Mesenchymal stem cell (in vitro differentiated cells and primary cell): ENCODE measurements around the gene MTA1.

Experiments used
- DNase-seq: peaks from one replicate; pipeline ENCODE4 v3.0.0-alpha.2; 2013
- H2AFZ ChIP-seq: one replicate; pipeline ENCODE4 v1.6.1; 2013; ENCODE audit warnings: low read depth, mild to moderate bottlenecking, control low read depth, inconsistent platforms, low read length, moderate library complexity
- H2AK5ac ChIP-seq: 2 replicates; pipeline ENCODE4 v1.6.1; 2013; ENCODE audit warnings: low read length, moderate library complexity, mild to moderate bottlenecking, inconsistent platforms; ENCODE audit not compliant: severe bottlenecking
- H2BK120ac ChIP-seq: one replicate; pipeline ENCODE4 v1.6.1; 2013; ENCODE audit warnings: low read depth, mild to moderate bottlenecking, inconsistent platforms, low read length, moderate library complexity
- H2BK12ac ChIP-seq, 2 experiments: one replicate each; pipeline ENCODE4 v1.6.1; 2013; ENCODE audit warnings: inconsistent platforms in 2 of 2, low read length in 2 of 2, mild to moderate bottlenecking in 2 of 2, moderate library complexity in 2 of 2, control low read depth in 1 of 2
- H2BK15ac ChIP-seq: one replicate; pipeline ENCODE4 v1.6.1; 2013; ENCODE audit warnings: mild to moderate bottlenecking, low read depth, inconsistent platforms; ENCODE audit not compliant: poor library complexity, severe bottlenecking
- H2BK5ac ChIP-seq: 2 replicates; pipeline ENCODE4 v1.6.1; 2013; ENCODE audit warnings: low read depth, mild to moderate bottlenecking, low read length, control low read depth, inconsistent platforms; ENCODE audit not compliant: poor library complexity, severe bottlenecking
- H3K14ac ChIP-seq, 2 experiments: one replicate each; pipeline ENCODE4 v1.6.1; 2013; ENCODE audit warnings: inconsistent platforms in 2 of 2, low read length in 2 of 2, control low read depth in 1 of 2, mild to moderate bottlenecking in 1 of 2, moderate library complexity in 1 of 2
- H3K18ac ChIP-seq, 2 experiments: one replicate each; pipeline ENCODE4 v1.6.1; 2013; ENCODE audit warnings: inconsistent platforms in 2 of 2, low read length in 2 of 2, control low read depth in 1 of 2, low read depth in 1 of 2, mild to moderate bottlenecking in 1 of 2
- H3K23ac ChIP-seq, 2 experiments: one replicate each; pipeline ENCODE4 v1.6.1; 2013; ENCODE audit warnings: inconsistent platforms in 2 of 2, low read length in 2 of 2, mild to moderate bottlenecking in 2 of 2, moderate library complexity in 2 of 2, control low read depth in 1 of 2
- H3K27ac ChIP-seq: 2 replicates; pipeline ENCODE4 v1.5.1; 2013; ENCODE audit warnings: mild to moderate bottlenecking, moderate library complexity, low read length, control low read depth, inconsistent platforms; ENCODE audit not compliant: poor library complexity, severe bottlenecking
- H3K27me3 ChIP-seq, 2 experiments: 2 replicates each; pipeline versions ENCODE4 v1.6.1 to v1.7.0; 2013; ENCODE audit warnings: low read length in 2 of 2, mild to moderate bottlenecking in 2 of 2, moderate library complexity in 2 of 2, control low read depth in 1 of 2, inconsistent platforms in 1 of 2; ENCODE audit not compliant: control insufficient read depth in 1 of 2, insufficient read depth in 1 of 2
- H3K36me3 ChIP-seq, 2 experiments: 2 replicates each; pipeline versions ENCODE4 v1.6.1 to v1.7.0; 2013; ENCODE audit warnings: low read length in 2 of 2, control low read depth in 1 of 2, inconsistent platforms in 1 of 2, low read depth in 1 of 2, mild to moderate bottlenecking in 1 of 2; ENCODE audit not compliant: insufficient read depth in 2 of 2, control insufficient read depth in 1 of 2
- H3K4ac ChIP-seq, 2 experiments: one replicate each; pipeline ENCODE4 v1.6.1; 2013; ENCODE audit warnings: inconsistent platforms in 2 of 2, low read length in 2 of 2, mild to moderate bottlenecking in 2 of 2, moderate library complexity in 2 of 2, control low read depth in 1 of 2, low read depth in 1 of 2
- H3K4me1 ChIP-seq: 2 replicates; pipeline ENCODE4 v1.6.1; 2013; ENCODE audit warnings: low read depth, low read length, control low read depth; ENCODE audit not compliant: control insufficient read depth, insufficient read depth
- H3K4me2 ChIP-seq: 2 replicates; pipeline ENCODE4 v1.6.1; 2013; ENCODE audit warnings: low read length, mild to moderate bottlenecking, inconsistent platforms; ENCODE audit not compliant: poor library complexity, severe bottlenecking
- H3K4me3 ChIP-seq, 2 experiments: 2 replicates each; pipeline versions ENCODE4 v1.5.1 to v1.7.0; 2013; ENCODE audit warnings: low read length in 2 of 2, mild to moderate bottlenecking in 2 of 2, control low read depth in 1 of 2, low read depth in 1 of 2; ENCODE audit not compliant: insufficient read depth in 1 of 2
- H3K79me1 ChIP-seq: replicated peaks from 2 replicates; pipeline ENCODE4 v1.6.1; 2013; ENCODE audit warnings: mild to moderate bottlenecking, control low read depth, low read length, inconsistent platforms; ENCODE audit not compliant: poor library complexity, severe bottlenecking
- H3K9ac ChIP-seq: 2 replicates; pipeline ENCODE4 v1.7.0; 2013; ENCODE audit warnings: mild to moderate bottlenecking, low read length, moderate library complexity
- H3K9me3 ChIP-seq: 2 replicates; pipeline ENCODE4 v1.7.0; 2013; ENCODE audit warnings: mild to moderate bottlenecking, low read length; ENCODE audit not compliant: control insufficient read depth
- H4K8ac ChIP-seq: one replicate; pipeline ENCODE4 v1.6.1; 2013; ENCODE audit warnings: inconsistent platforms, mild to moderate bottlenecking, low read length, moderate library complexity
- H4K91ac ChIP-seq: one replicate; pipeline ENCODE4 v1.6.1; 2013; ENCODE audit warnings: mild to moderate bottlenecking, low read length, inconsistent platforms
- WGBS: methylation state at CpG from one replicate; pipeline ENCODE4 v1.1.7; 2013; ENCODE audit warnings: mixed read lengths; 5-methylcytosine and 5-hydroxymethylcytosine counted together

Gene MTA1

DNA sequence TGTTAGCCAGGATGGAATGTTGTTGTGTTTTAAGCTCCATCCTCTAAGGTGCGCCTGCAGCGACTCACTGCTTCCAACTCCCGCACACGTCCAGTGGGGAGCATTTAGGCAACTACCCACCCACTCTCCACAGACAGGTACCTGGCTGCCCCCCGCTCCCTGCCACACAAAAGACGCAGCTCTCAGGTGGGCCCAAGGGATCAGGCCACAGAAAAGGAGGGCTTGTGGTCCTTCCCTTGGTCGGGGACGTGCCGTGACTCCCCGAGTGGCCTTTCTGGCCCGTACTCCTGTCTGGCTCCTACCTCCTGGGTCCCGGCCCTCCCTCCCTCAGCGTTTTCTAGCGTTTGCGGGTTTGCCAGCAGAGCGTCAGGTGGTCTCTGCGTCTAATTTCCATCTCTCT is 87.6 kb downstream of the MTA1 start:
- Histone ChIP-seq H2BK12ac (no peak overlapping the region), H3K9me3 (no peaks in the 10 kb centered on the region), H3K27me3 (peaks cover 4 to 45% of the 10 kb centered on the region in 2 experiments), H3K36me3 (no peaks in the 10 kb centered on the region), H2BK5ac (no peak overlapping the region), H3K4ac (no peak overlapping the region), H2AFZ (no peak overlapping the region), H3K4me3 (no peak overlapping the region), H3K9ac (no peak overlapping the region), H4K8ac (no peak overlapping the region), H4K91ac (no peak overlapping the region), H3K18ac (no peak overlapping the region), H3K4me1 (peaks cover 2% of the 10 kb centered on the region), H2AK5ac (no peak overlapping the region), H3K4me2 (no peak overlapping the region), H2BK15ac (no peak overlapping the region), H3K27ac (no peak overlapping the region), H3K23ac (no peak overlapping the region), H3K14ac (no peak overlapping the region), H3K79me1 (no peaks in the 10 kb centered on the region), H2BK120ac (no peak overlapping the region)
- 85% methylated on average over 17 of the region's 17 CpGs for WGBS
- no peak for DNase-seq

DNA sequence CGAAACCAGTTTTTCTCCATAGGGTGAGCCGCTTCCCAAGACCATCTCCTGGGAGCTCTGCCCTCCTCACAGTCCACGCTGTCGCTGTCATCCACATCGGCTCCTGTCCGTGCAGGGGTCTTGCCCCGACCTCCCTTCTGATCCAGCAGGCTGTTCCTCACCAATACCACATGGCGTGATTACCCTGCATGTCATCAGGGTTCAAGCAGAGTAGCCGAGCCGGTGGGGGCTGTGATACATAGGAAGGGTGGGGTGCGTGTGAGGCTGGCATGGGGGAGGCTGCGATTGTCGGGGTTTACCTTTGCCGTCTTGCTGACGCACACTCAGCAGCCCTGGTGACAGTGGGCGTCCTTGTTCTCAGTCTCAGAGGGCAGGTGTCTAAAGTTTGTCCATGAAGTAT is 88.4 kb downstream of the MTA1 start:
- H3K36me3 ChIP-seq, result no peaks in the 10 kb centered on the region
- no peak overlapping the region for H3K18ac ChIP-seq
- no peak overlapping the region for H3K4ac ChIP-seq
- no peaks in the 10 kb centered on the region for H3K79me1 ChIP-seq
- no peak overlapping the region for H4K8ac ChIP-seq
- H3K27ac ChIP-seq, result no peak overlapping the region
- H3K14ac ChIP-seq, result no peak overlapping the region
- H2BK15ac ChIP-seq, result no peak overlapping the region
- no peak overlapping the region for H2BK120ac ChIP-seq
- no peak overlapping the region for H3K9ac ChIP-seq
- H4K91ac ChIP-seq, result no peak overlapping the region
- H2AFZ ChIP-seq, result no peak overlapping the region
- no peak overlapping the region for H3K4me2 ChIP-seq
- H2AK5ac ChIP-seq, result no peak overlapping the region
- H2BK5ac ChIP-seq, result no peak overlapping the region
- no peaks in the 10 kb centered on the region for H3K9me3 ChIP-seq
- no peak overlapping the region for H3K4me3 ChIP-seq
- H3K23ac ChIP-seq, result no peak overlapping the region
- DNase-seq, result no peak
- H3K27me3 ChIP-seq, result peaks cover 4 to 49% of the 10 kb centered on the region in 2 experiments
- 90% methylated on average over 16 of the region's 16 CpGs for WGBS
- H3K4me1 ChIP-seq, result peaks cover 2% of the 10 kb centered on the region
- H2BK12ac ChIP-seq, result no peak overlapping the region

DNA sequence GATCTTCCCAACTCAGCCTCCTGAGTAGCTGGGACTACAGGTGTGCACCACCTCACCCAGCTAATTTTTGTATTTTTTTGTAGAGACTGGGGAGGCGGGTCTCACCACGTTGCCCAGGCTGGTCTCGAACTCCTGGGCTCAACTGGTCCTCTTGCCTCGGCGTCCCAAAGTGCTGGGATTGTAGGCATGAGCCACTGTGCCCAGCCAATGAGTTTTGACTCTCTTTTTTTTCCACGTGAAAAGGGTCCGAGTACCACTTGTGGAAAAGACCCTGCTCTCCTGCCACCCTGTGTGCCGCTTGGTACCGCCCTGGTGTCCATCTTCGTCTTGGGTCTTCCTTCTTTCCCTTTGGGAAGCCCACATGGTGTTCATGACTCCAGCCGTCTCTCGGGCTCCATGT is 89.0 kb downstream of the MTA1 start:
- H3K23ac ChIP-seq, result no peak overlapping the region

DNA sequence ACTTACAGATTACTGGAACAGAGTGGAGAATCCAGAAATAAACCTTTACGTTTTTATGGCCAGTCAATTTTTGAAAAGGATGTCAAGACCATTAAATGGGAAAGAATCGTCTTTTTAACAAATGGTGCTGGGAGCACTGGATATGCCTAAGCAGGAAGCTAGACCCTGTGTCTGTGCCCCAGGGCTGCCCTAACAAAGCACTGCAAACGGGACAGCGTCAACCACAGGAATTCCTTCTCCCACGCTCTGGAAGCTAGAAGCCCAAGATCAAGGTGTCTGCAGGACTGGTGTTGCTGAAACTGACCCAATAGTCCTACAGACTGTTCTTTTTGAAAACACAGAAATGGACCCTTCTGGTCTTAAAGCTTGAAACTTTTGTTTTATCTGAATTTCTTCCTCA is 97.5 kb downstream of the MTA1 start:
- H2BK15ac ChIP-seq, result no peak overlapping the region
- no peak overlapping the region for H3K4ac ChIP-seq
- H2BK12ac ChIP-seq, result no peak overlapping the region
- no peak overlapping the region for H3K27ac ChIP-seq
- H2BK120ac ChIP-seq, result no peak overlapping the region
- WGBS, result 63% methylated on average over 5 of the region's 5 CpGs
- H2BK5ac ChIP-seq, result no peak overlapping the region
- H3K27me3 ChIP-seq, result peaks cover 5 to 51% of the 10 kb centered on the region in 2 experiments
- H3K4me1 ChIP-seq, result no peaks in the 10 kb centered on the region
- no peak for DNase-seq
- H2AK5ac ChIP-seq, result no peak overlapping the region
- H3K18ac ChIP-seq, result no peak overlapping the region
- no peaks in the 10 kb centered on the region for H3K79me1 ChIP-seq
- no peaks in the 10 kb centered on the region for H3K36me3 ChIP-seq
- H3K4me2 ChIP-seq, result no peak overlapping the region
- no peak overlapping the region for H4K8ac ChIP-seq
- no peak overlapping the region for H3K23ac ChIP-seq
- no peak overlapping the region for H4K91ac ChIP-seq
- no peak overlapping the region for H3K14ac ChIP-seq
- peaks cover 3% of the 10 kb centered on the region for H3K9me3 ChIP-seq
- H2AFZ ChIP-seq, result no peak overlapping the region
- H3K9ac ChIP-seq, result no peak overlapping the region
- no peak overlapping the region for H3K4me3 ChIP-seq

More for the DNA sequence above, 89.0 kb downstream of the MTA1 start:
- H3K18ac ChIP-seq, result no peak overlapping the region
- H3K27ac ChIP-seq, result no peak overlapping the region
- H2BK15ac ChIP-seq, result no peak overlapping the region
- H2AK5ac ChIP-seq, result no peak overlapping the region
- H3K79me1 ChIP-seq, result no peaks in the 10 kb centered on the region
- H2BK12ac ChIP-seq, result no peak overlapping the region
- no peaks in the 10 kb centered on the region for H3K36me3 ChIP-seq
- peaks cover 4 to 54% of the 10 kb centered on the region in 2 experiments for H3K27me3 ChIP-seq
- no peak overlapping the region for H3K4ac ChIP-seq
- no peak overlapping the region for H3K14ac ChIP-seq
- no peak overlapping the region for H4K91ac ChIP-seq
- no peak overlapping the region for H3K9ac ChIP-seq
- no peak overlapping the region for H2BK120ac ChIP-seq
- H3K4me1 ChIP-seq, result peaks cover 2% of the 10 kb centered on the region
- H3K4me3 ChIP-seq, result no peak overlapping the region
- no peak overlapping the region for H2AFZ ChIP-seq
- H4K8ac ChIP-seq, result no peak overlapping the region
- H3K9me3 ChIP-seq, result no peaks in the 10 kb centered on the region
- no peak overlapping the region for H3K4me2 ChIP-seq
- DNase-seq, result no peak
- 83% methylated on average over 12 of the region's 12 CpGs for WGBS
- no peak overlapping the region for H2BK5ac ChIP-seq
